Middle frontal gyrus (tissue), 1 donor: ENCODE measurements around the gene NLN.
"Not testable (repeated sequence)": the region's sequence is repeated elsewhere in the genome, so short reads cannot be mapped to it uniquely, and the experiment has no call there.

Experiments
- DNase-seq: peaks from one replicate; pipeline ENCODE4 v3.0.0-alpha.2; 2015; ENCODE audit warnings: low spot score; ENCODE audit errors: extremely low spot score

NLN gene

DNA sequence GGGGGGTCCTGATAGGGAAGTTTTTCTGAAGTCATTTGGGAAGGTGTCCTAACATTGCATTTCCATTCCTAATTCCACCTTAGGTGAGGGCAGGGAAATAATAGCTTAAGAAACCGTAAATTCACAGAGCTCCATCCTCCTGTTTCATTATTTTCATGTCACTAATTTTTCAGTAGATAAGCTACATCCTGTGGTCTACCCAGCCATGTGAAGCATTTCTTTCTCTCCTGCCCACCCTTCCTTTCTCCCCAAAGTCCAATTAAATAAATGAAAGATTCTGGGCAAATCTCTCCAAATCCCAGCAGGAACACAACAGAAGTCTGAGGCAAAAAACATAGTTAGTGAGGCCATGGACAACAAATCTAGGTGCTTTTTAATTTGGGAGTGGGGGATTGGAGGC is 109.3 kb downstream of the NLN start:
- DNase-seq: no peak

GRCh38 chr5:65832152-65832551 is 110.1 kb downstream of the NLN start:
- DNase-seq: no peak

GRCh38 chr5:65832603-65833228 is 110.7 kb downstream of the NLN start:
- DNase-seq: no peak

- DNase-seq: no peak
These were observed 111.8 kb downstream of the NLN start for GRCh38 chr5:65833780-65834179.

- no peak for DNase-seq
These were observed 112.3 kb downstream of the NLN start for GRCh38 chr5:65834306-65834705.

DNA sequence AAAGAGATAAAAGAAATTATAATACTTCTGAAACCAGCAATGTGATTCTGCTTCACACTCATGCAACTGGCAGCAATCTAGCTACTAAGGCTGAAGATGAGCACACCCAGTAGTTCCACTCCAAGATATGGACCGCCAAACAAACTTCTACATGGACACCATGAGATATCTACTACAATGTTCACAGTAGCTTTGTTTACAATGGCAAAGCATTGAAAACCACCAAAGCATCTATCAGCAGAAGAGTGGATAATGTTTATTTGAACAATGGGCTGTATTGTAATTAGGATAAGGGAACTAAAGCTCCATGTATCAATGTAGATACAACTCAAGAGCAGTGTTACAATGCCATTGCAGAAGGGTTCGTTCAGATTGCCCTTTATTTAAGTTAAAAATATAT is 113.2 kb downstream of the NLN start:
- no peak for DNase-seq

DNA sequence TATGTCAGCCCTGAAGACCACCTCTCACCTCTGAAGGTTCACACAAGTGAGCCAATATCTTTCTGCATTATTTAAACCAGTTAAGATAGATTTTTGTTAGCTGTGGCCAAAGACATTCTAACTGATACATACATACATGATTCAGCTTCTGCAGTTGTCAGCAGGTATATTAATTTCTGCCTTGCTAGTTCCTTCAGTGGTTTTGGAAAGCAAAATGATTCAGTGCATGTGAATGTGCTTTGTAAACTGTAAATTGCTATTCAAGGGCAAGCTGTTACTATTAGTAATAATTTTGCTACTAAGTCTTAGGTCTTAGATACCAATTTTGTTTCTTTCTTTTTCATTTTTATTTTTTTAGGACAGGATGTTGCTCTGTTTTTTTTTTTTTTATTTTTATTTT is 115.1 kb downstream of the NLN start:
- DNase-seq: no peak

GRCh38 chr5:65839170-65839569 is 117.2 kb downstream of the NLN start:
- not testable (repeated sequence) for DNase-seq

DNA sequence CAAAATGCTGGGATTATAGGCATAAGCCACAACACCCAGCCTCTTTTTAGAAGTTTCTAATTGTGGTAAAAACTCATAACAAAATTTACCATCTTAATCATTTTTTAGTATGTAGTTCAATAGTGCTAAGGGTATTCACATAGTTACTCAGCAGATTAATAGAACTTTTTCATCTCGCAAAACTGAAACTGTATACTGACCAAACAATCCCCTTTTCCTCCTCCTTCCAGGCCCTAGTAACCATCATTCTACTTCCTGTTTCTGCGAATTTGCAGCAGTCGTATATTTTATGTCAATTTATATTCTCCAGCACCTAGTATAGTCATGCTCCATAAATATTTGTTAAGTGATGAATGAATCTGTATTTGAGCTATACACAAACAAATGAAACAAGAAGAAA is 118.1 kb downstream of the NLN start:
- DNase-seq: no peak

DNA sequence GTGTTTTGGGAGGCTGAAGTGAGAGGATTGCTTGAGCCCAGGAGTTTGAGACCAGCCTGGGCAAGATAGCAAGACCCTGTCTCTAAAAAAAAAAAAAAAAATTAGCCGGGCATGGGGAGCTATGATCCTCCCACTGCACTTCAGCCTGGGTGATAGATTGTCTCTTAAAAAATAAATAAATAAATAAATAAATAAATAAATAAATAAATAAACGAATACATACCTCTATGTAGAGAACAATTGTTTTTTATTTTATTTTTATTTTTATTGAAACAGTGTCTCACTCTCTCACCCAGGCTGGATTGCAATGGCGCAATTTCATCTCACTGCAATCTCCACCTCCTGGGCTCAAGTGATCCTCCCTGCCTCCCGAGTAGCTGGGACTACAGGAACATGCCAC is 122.8 kb downstream of the NLN start:
- DNase-seq: not testable (repeated sequence)

- DNase-seq: no peak
These were observed 124.1 kb downstream of the NLN start for GRCh38 chr5:65846101-65846500.

DNA sequence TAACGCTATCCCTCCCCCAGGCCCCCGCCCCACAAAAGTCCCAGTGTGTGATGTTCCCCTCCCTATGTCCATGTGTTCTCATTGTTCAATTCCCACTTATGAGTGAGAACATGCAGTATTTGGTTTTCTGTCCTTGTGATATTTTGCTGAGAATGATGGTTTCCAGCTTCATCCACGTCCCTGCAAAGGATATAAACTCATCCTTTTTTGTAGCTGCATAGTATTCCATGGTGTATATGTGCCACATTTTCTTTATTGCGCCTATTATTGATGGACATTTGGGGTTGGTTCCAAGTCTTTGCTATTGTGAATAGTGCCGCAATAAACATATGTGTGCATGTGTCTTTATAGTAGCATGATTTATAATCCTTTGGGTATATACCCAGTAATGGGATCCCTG is 125.0 kb downstream of the NLN start:
- not testable (repeated sequence) for DNase-seq

- not testable (repeated sequence) for DNase-seq
These were observed 127.9 kb downstream of the NLN start for GRCh38 chr5:65849918-65850317.

DNA sequence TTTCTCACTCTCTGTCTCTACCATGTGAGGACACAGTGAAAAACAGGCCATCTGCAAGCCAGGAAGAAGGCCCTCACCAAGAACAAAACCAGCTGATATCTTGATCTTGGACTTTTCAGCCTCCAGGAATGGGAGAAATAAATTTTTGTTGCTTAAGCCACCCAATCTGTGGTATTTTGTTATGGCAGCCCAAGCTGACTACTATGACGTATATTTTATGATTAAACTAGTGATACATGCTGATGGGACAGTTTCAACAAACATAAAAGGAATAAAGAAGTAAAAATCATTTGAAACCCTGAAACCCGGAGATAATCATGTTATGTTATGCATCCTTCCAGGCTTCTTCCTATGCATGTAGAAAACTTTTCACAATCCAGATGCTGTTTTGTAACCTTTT is 132.9 kb downstream of the NLN start:
- DNase-seq: no peak

- DNase-seq: no peak
These were observed 133.8 kb downstream of the NLN start for GRCh38 chr5:65855766-65856315.

DNA sequence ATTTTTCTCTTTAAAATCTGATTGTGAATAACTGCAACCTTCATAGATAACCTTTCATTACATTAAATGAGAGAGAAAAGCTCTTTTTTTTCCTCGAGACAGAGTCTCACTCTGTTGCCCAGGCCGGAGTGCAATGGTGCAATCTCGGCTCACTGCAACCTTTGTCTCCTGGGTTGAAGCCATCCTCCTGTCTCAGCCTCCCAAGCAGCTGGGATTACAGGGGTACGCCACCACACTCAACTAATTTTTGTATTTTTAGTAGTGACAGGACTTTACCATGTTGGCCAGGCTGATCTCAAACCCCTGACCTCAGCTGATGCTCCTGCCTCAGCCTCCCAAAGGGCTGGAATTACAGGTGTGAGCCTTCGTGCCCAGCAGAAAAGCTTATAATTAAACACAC is 134.5 kb downstream of the NLN start:
- no peak for DNase-seq

- no peak for DNase-seq
These were observed 136.3 kb downstream of the NLN start for GRCh38 chr5:65858316-65858715.

- no peak for DNase-seq
These were observed 139.8 kb downstream of the NLN start for GRCh38 chr5:65861830-65862241.

DNA sequence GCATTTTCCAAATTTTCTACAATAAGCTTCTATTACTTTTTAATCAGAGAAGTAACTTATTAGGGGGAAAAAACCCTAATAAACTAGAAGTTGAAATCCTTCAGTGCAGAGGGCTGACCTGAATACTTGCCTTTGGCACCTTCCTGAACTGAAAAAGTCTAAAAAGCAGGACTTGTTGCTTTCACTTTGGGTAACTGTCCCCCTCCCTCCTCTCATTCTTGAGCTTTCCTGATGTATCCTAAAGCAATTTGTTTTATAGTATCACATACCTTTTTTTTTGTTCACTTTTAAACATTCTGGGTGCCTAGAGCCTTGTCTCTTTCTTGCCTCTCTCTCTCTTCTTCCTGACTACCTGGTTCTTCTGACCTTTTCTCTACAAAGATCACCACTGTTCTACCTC is 140.4 kb downstream of the NLN start:
- no peak for DNase-seq

DNA sequence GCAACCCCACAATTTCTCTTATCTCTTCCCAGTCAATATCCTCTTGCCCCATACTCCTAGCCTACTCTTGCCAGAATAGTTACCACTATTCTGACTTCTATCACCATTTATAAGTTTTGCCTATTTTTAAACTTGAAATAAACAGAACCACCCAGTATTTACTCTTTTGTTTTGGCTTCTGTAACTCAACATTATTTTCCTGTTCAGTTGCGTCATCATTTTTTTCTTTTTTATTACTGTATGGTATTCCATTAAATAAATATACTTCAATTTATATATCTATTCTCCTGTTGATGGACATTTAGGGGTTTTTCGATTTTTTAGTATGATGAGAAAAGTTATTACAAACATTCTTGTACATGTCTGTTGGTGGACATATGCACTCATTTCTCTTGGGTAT is 141.7 kb downstream of the NLN start:
- no peak for DNase-seq

- no peak for DNase-seq
These were observed 145.0 kb downstream of the NLN start for GRCh38 chr5:65866837-65867521.

DNA sequence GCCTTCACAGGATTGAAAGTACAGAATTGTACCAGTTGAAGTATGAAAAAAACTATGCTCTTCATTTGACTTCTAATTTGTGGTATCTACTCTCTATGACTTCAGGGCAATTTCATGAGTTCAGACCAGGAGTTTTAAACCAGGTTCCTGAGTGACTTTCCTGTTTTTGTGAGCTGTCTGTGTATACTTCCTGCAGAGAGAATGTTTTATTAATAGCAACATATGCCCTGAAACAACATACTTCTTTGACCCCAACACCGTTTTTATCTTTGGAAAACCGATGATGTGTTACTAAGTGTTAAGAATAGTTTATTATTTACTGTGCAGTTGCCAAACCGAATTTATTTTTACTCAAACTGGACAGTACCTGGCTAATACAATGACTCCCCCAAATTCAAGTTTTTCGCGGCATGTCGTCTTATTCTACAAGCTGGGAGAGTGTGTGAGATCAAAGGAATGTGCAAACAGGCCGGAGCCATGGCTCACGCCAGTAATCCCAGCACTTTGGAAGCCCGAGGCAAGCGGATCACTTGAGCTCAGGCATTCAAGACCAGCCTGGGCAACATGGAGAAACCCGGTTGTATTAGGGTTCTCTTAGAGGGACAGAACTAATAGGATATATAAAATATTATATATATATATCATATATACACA is 145.7 kb downstream of the NLN start:
- DNase-seq: no peak

DNA sequence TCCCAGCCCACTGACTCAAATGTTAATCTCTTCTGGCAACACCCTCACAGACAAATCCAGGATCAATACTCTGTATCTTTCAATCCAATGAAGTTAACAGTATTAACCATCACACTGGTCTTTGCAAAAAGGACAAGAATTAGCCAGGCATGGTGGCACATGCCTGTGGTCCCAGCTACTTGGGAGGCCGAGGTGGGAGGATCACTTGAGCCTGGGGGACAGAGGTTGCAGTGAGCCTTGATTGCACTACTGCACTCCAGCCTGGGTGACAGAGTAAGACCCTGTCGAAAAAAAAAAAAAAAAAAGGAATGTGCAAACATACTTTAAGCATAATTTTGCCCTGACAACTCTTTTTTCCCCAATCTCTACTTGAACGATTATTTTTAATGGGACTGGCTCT is 146.5 kb downstream of the NLN start:
- no peak for DNase-seq
